ENCODE results near the gene CDK17. TPM values are rescaled to one million over a fixed set of nuclear protein-coding genes. Genes with fewer than 3 reads are reported as not detected.
A peak's percentile ranks its signal among the peaks of the same experiment; 100 is the strongest.
"Not testable (repeated sequence)": the region's sequence is repeated elsewhere in the genome, so short reads cannot be mapped to it uniquely, and the experiment has no call there.

Gene CDK17
- total RNA-seq, 1 donor from 2014 or later = 112 TPM

DNA sequence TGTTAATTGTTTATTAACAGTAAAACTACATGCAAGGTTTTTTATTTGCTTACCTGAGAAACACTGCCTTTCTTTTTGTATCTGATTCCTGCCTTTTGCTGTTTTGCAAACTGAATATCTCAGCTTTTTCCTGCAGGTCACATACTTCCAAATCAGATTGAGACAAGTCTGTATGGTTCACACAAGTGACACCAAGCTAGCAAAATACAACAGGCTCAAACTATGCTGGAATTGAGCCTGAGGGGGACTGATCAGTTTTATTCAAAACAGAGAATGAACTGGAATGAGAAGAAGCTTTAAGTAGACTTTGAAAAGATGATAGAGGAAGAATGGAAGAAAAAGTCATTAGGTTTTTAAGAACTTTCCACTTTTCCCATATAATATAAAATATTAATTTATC is 12.2 kb upstream of the CDK17 start:
- Mint-ChIP-seq H3K9me3 (ENCODE audit: unreplicated experiment) (no peaks in the 10 kb centered on the region), H3K27me3 (ENCODE audit: unreplicated experiment) (no peaks in the 10 kb centered on the region), H3K4me1 (ENCODE audit: unreplicated experiment) (peaks cover 8% of the 10 kb centered on the region), H3K27ac (ENCODE audit: unreplicated experiment) (no peak overlapping the region), H3K4me3 (ENCODE audit: unreplicated experiment) (no peak overlapping the region), H3K36me3 (ENCODE audit: low read depth, unreplicated experiment) (no peaks in the 10 kb centered on the region)
- no peak for DNase-seq (ENCODE audit: low spot score)
- TF ChIP-seq, protein P1, sequence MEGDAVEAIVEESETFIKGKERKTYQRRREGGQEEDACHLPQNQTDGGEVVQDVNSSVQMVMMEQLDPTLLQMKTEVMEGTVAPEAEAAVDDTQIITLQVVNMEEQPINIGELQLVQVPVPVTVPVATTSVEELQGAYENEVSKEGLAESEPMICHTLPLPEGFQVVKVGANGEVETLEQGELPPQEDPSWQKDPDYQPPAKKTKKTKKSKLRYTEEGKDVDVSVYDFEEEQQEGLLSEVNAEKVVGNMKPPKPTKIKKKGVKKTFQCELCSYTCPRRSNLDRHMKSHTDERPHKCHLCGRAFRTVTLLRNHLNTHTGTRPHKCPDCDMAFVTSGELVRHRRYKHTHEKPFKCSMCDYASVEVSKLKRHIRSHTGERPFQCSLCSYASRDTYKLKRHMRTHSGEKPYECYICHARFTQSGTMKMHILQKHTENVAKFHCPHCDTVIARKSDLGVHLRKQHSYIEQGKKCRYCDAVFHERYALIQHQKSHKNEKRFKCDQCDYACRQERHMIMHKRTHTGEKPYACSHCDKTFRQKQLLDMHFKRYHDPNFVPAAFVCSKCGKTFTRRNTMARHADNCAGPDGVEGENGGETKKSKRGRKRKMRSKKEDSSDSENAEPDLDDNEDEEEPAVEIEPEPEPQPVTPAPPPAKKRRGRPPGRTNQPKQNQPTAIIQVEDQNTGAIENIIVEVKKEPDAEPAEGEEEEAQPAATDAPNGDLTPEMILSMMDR (IDR thresholded peaks at IDR 0.05; ENCODE audit: unreplicated experiment) = no peak

DNA sequence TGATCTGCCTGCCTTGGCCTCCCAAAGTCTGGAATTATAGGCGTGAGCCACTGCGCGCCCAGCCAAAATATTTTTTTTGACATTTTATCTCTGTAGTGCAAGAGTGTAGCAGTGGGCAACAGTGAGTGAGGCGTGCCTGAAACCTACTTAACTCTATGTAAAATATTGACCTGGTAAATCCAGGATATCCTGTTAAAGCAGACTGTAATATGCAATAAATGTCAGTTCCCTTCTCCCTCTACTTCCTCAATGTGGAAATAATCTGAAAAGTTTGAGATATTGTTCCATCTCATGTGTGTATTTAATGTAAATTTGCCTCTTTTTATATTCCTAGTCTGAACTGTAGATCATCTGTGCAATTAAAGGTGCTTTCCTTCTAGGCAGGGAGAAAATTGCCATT is 9.5 kb upstream of the CDK17 start:
- no peak overlapping the region for H3K4me3 Mint-ChIP-seq (ENCODE audit: unreplicated experiment)

DNA sequence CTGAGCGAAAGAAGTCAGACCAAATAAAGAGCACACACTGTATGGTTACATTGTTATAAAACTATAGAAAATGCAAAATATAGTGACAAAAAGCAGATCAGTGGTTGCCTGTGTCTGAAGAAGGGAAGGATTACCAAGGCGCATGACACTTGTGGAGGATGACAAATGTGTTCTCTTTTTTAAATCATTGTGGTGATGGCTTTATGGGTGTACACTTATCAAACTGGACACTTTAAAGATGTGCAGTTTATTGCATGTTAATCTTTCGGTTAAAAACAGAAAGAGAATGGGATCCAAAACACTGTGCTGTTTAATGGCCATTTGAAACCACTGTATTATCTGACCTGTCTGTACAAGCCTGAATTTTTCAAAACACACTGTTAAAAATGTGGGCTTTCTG is 8.8 kb upstream of the CDK17 start:
- Mint-ChIP-seq H3K27ac (ENCODE audit: unreplicated experiment) (peak overlapping the region; percentile 48), H3K36me3 (ENCODE audit: low read depth, unreplicated experiment) (no peaks in the 10 kb centered on the region), H3K4me1 (ENCODE audit: unreplicated experiment) (peaks cover 9% of the 10 kb centered on the region), H3K4me3 (ENCODE audit: unreplicated experiment) (no peak overlapping the region), H3K27me3 (ENCODE audit: unreplicated experiment) (peaks cover 2% of the 10 kb centered on the region), H3K9me3 (ENCODE audit: unreplicated experiment) (no peaks in the 10 kb centered on the region)
- no peak for DNase-seq (ENCODE audit: low spot score)
- TF ChIP-seq, protein P1 (IDR thresholded peaks at IDR 0.05; ENCODE audit: unreplicated experiment) = no peak

More for the DNA sequence above, 9.5 kb upstream of the CDK17 start:
- Mint-ChIP-seq H3K9me3 (ENCODE audit: unreplicated experiment) (no peaks in the 10 kb centered on the region), H3K36me3 (ENCODE audit: low read depth, unreplicated experiment) (no peaks in the 10 kb centered on the region), H3K27ac (ENCODE audit: unreplicated experiment) (no peak overlapping the region), H3K4me1 (ENCODE audit: unreplicated experiment) (peaks cover 6% of the 10 kb centered on the region), H3K27me3 (ENCODE audit: unreplicated experiment) (peaks cover 2% of the 10 kb centered on the region)
- TF ChIP-seq, protein P1 (IDR thresholded peaks at IDR 0.05; ENCODE audit: unreplicated experiment) = no peak
- no peak for DNase-seq (ENCODE audit: low spot score)

DNA sequence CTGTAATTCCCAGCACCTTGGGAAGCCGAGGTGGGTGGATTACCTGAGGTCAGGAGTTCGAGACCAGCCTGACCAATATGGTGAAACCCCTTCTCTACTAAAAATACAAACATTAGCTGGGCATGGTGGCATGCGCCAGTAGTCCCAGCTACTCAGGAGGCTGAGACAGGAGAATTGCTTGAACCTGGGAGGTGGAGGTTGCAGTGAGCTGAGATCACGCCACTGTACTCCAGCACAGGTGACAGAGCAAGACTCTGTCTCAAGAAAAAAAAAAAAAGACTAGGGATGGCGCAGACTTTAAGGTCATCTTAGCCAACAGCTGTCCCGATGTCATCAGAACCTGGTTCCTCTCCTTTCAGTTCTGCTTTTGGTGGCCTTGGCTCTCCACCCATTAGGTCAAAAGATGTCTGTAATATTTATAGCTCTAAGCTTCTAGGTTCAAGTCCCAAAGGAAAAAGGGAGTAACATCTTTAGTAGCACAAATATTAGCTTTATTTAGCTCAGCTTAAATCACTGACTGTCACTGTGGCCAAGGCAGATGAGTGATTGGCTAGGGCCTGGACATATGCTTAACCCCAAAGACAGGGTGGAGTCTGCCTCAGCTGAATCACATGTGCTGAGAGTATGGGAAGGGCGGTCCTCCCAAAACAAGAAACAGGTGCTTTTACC is 7.3 kb upstream of the CDK17 start:
- H3K27me3 Mint-ChIP-seq (ENCODE audit: unreplicated experiment); DNase-seq (ENCODE audit: low spot score); H3K4me3 Mint-ChIP-seq (ENCODE audit: unreplicated experiment); H3K9me3 Mint-ChIP-seq (ENCODE audit: unreplicated experiment); H3K27ac Mint-ChIP-seq (ENCODE audit: unreplicated experiment); H3K36me3 Mint-ChIP-seq (ENCODE audit: low read depth, unreplicated experiment): not testable (repeated sequence)
- H3K4me1 Mint-ChIP-seq (ENCODE audit: unreplicated experiment) = peaks cover 13% of the 10 kb centered on the region

DNA sequence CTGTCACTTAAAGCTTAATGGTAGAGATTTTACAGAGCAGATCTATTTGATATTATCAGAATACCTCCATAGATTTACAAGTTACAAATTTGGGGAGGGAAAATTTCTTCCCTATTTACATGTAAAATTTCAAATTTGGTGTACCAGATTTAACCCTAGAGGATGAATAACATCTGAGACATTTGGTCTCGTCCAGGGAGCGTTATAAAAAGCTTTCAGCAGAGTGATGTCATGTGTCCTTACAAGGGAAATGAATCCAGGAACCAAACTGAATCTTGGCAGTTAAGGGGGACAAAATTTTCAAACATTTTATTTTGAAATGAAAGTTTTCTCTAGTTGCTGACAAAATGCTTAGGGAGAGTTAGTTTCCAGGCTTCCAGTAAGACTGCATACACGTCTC is 4.5 kb upstream of the CDK17 start:
- TF ChIP-seq, protein P1 (IDR thresholded peaks at IDR 0.05; ENCODE audit: unreplicated experiment) = no peak
- DNase-seq (ENCODE audit: low spot score) = no peak
- no peak overlapping the region for H3K27ac Mint-ChIP-seq (ENCODE audit: unreplicated experiment)
- no peak overlapping the region for H3K4me3 Mint-ChIP-seq (ENCODE audit: unreplicated experiment)
- H3K4me1 Mint-ChIP-seq (ENCODE audit: unreplicated experiment) = peaks cover 20% of the 10 kb centered on the region
- peaks cover 11% of the 10 kb centered on the region for H3K27me3 Mint-ChIP-seq (ENCODE audit: unreplicated experiment)
- H3K36me3 Mint-ChIP-seq (ENCODE audit: low read depth, unreplicated experiment) = peaks cover 5% of the 10 kb centered on the region
- H3K9me3 Mint-ChIP-seq (ENCODE audit: unreplicated experiment) = no peaks in the 10 kb centered on the region
